ENCODE results near the gene DIP2B. TPM values are rescaled to one million over a fixed set of nuclear protein-coding genes. Genes with fewer than 3 reads are reported as not detected.

DIP2B gene
- 26.0 and 31.2 TPM in 2 replicates for total RNA-seq

GRCh38 chr12:50504798-50505674 lies at the start of gene DIP2B:
TSS of gene DIP2B (plus strand) at chr12:50504985. CDS start at chr12:50505141, 156 bp downstream.

GRCh38 chr12:50763639-50764285 lies 259.0 kb downstream of the DIP2B start, which contains the start of gene ATF1:
TSS of gene ATF1 (plus strand) at chr12:50764101. CDS start at chr12:50780146, 16,045 bp downstream.

Other genes with a start within 250 kb of the DIP2B start
- 105 and 116 TPM in 2 replicates for gene LIMA1, start 221.5 kb upstream of the DIP2B start, total RNA-seq
- not detected in 2 replicates for gene FAM186A, start 108.4 kb upstream of the DIP2B start, total RNA-seq
- 23.4 and 25.3 TPM in 2 replicates for gene LARP4, start 104.1 kb upstream of the DIP2B start, total RNA-seq